ENCODE data around the gene C4orf50.

Gene C4orf50

DNA sequence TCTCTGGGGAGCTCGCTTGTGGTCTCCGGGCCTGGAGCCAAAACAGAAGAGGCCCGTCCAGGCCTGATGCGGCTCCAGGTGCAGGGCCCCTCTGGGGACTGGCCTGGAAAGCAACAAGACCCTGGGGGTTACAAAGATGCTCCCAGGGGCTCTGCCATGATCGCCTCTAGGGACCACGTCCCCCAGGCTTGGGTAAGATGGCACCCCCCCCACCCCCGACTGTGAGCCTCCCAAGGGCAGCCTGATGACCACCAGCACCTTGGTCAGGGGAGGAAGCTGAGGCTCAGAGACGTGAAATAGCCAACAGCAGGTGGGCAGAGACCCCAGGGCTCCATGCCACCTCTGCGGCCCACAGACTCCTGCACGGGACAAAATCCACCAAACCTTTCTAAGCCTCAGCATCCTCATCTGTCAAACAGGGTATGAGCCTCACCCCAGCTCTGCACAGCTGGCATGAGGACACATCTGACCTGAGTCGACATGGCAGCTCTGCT, 25.4 kb downstream of the C4orf50 start:
- no peak for DNase-seq (ENCODE audit: low read depth)

DNA sequence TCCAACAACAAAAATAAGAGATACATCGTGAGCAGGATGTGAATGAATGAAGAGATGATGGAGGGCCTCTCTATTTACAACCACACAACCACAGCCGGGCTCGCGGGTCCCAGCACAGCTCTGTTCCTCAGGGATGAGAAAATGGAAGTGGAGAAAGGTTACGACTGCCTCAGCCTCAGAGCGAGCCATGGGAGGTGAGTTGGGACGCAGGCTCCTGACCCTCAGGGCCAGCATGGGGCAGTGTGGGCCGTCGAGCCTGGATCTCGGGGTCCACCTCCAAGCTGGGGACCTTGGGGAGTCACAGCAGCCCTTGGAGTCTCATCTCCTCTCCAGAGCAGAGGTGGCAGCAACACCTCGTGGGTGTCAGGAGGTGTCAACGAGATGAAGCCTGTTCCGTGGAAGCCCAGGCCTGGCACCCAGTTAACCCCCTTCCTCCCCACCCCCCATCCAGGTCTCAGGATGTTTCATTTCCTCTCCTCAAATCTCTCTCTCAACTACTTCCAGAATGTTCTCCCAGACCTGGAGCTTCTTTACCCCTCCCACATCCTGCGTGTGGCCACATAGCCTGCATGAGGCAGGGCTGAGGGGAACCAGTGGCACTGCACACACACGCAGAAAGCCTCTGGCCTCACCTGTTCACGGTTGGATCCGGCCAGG, 25.9 kb downstream of the C4orf50 start:
- no peak for DNase-seq (ENCODE audit: low read depth)

DNA sequence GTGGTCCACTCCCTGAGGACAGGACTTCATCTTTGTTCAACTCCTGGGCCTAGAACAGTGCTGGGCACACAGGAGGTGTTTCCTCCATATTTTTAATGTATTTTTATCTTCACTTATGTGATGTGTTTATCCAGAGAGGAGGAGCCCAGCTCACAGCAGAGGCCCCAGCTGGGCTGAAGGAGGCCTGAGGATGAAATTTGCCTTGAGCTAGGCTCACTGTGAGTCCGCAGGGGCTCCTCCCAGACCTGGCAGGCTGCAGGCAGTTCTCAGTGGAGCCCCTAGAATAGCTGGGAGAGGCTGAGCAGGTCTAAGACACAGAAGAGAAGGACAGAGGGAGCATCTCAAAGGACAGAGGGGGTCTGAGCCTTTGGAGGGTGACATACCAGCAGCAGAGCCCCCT, 26.8 kb downstream of the C4orf50 start:
- no peak for DNase-seq (ENCODE audit: low read depth)

DNA sequence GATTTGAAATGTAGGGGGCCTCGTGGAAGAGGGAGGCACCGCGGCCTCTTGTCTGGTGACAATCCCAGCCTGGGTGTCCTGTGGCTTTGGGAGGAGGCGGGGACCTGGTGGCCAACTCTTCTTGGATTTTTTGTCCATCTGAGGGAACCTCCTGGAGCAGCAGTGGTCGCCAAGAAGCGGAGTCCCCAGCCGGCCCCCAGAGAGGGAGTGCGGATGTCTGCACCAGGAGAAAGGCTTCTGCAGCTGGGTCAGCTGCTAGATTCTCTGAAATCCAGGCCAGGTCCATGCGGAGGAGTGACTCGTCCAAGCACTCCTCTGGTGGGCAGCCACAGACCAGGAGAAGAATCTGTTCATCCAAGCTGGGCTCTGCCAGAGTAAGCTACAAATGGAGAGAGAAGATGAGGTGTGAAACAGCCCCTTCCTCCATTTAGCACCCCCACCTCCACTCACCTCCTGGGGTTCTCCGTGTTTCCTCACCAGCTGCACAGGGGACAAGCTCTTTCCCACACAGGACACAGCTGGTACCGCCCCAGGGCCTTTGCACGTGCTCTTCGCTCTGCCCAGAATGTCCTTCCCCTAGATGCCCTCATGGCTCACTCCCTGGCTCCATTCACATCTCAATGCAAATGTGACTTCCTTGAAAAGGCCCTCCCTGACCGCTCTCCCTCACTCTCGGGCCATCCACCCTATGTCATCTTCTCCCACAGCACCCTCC, 27.6 kb downstream of the C4orf50 start:
- DNase-seq (ENCODE audit: low read depth), result no peak

DNA sequence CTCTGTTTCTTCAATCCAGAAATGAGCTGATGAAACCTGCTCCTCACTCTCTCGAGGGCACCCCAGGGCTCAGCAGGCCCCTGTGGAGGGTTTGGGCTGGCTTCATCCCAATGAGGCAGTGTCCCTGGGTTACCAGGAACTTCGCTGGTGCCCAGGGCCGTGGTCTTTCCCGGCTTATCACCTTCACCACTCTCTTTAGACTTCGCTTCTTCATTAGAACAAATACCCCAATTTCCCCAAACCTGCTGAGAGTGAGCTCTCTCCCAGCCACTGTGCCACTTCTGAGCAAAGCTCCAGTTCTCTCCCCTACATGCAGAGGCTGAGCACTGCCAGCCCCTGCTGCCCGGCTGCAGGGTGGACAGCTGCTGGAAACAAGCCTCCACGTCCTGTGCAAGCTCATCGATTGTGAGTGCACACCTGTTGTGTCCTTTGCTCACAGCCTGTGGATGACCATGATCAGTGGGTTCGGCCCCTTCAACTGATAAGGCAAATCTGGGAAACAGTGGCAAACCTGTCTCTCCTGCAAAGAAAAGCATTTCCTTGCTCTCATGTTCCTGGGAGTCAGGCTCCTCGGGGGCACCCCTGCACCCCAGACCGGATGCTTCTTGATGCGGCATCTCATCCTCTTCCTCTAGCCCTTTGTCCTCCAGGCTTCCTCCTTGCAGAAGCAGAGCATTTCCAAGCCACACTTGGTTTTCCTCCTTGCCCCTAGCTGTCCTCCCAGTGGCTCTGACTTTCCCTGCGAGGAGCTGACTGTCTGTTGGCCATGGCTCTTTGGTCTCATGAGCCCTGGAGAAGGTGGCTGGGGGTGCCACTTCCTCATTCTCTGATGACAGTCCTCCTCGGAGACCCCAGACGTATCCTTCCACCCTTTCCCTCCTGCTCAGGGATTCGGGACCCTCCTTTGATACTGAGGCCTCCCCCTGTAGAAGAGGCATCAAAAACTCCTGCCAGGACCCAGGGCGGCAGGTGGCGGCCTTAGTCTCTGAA, 28.7 kb downstream of the C4orf50 start:
- no peak for DNase-seq (ENCODE audit: low read depth)

DNA sequence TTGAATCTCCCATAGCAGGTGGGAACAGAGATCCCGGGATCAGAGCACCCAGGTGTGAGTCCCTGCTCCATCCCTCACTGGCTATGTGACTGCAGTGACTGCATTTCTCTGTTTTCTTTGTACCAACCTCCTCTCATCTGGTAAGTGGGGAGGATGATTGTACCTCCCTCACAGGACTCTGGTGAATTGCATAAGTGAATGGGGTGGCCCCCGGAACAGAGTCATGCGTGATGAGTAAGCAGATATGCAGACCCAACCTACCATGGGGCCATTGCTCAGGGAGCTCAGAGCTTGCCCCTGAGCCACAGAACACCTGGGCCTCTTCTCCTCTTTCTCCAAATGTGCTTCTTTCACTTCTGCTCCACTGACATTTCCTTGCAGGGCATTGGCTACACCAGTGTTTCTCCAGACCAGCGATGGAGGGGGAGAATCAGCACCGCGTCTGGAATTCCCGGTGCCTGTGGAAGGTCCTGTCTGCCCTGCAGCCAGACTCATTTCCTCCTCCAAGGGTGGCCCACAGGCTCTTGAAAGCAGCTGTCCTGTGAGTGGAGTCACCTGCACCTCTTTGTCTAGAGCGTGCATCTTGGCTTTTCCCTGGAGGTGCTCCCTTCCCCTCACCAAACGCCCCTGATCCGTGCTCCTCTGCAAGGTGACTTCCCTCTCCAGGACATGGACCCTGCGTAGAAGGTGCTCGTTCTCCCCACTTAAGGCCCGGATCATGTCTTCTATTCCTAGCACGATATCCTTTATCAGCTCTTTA, 30.0 kb downstream of the C4orf50 start:
- no peak for DNase-seq (ENCODE audit: low read depth)

DNA sequence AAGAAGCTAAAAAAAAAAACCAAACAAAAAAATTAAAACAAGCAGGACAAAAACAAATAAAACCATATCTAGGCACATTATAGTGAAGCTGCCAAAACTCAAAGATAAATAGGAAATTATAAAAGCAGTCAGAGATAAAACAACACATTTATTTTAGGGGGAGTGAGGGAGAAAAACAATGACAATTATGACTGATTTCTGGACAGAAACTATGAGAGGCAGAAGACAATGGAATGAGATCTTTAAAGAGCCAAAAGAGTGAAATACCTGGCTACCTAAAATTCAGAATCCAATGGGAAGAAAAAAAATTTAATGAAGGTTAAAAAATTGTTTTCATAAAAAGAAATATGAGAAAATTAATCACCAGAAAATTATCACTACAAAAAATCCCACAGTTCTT, 33.4 kb downstream of the C4orf50 start:
- DNase-seq (ENCODE audit: low read depth), result no peak

DNA sequence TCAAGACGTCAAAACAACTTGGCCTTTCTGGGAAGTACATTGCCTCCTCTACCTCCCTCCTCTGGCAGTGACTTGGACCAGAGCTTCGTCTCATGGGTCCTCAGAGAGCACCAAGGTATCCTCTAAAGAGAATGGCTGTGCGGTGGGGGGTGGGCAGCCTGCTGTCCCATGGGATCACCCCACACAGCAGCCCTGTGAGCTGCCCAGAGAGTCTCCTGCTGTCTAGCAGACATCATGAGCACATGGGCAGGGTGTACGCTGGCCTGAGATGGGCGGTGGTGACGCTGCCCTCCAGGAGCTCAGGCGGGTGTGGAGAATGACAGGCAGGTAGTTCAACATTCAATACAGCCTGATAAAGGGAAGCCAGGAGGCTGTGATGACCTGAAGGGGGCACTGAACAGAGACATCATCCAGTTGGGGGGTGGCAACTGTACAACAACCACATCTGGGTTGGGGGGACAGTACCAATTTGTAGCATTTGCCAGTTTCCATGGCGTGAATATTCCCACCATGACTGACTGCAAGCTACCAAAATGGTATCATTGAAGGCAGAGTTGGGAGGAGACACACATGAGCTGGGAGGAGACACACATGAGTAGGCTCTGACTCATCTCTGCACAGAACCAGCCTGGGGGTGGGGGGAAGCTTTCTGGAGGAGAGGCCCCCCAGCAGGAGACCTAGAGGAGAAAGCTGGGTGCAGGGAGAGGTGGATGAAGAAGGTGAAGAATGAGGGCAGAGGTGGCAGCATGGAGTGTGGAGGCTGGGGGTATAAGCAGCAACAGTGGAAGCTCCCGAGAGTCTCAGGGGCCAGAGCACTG, 35.9 kb downstream of the C4orf50 start:
- no peak for DNase-seq (ENCODE audit: low read depth)

DNA sequence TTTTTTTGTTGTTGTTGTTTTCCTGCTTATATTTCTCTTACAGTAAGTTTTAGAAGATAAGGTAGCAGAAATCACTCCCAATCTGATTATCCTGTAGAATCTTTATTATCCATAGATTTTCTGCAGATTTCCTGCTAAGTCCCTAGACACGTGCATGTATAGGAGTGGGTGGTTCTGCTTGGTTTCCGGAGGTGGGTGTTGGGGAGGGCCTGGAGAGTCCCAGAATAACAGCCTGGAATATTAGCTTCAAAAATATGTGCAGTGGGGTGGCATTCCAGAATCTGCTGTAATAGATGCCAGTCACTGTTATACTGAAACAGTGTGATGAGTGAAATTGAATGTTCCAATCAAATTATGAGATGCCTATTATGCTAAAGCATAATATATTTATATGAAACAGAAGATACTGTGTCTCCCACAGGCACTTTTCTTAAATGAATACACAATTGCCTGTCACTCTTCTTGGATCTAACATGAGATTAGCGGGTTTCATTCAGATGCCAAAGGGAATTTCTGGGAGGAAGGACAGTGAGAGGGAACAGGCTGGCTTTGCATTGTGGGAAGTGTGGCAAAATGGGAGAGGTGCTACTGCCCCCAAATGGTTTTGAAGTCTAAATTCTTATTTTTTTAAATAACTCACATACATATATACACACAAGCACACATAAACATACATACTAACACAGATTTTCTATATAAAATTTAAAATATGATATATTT, 37.6 kb downstream of the C4orf50 start:
- no peak for DNase-seq (ENCODE audit: low read depth)

DNA sequence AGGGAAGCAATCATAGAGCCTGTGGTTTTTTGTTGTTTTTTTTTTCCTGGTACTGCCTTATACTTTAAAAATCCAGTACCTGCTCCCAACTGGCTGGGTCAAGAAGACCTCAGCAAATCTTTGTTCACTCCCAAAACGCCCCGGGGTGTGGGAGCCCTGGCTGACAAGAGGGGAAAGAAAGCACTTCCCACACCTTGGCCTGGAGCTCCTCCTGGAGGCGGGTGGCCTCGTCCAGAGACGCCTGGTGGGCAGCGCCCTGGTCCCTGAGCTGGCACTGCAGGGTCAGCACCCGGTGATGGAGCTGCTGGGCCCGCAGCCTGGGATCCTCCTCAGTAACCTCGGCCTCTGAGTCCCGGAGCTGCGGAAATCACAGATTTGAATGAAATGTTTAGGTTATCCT, 38.2 kb downstream of the C4orf50 start:
- DNase-seq (ENCODE audit: low read depth), result no peak

DNA sequence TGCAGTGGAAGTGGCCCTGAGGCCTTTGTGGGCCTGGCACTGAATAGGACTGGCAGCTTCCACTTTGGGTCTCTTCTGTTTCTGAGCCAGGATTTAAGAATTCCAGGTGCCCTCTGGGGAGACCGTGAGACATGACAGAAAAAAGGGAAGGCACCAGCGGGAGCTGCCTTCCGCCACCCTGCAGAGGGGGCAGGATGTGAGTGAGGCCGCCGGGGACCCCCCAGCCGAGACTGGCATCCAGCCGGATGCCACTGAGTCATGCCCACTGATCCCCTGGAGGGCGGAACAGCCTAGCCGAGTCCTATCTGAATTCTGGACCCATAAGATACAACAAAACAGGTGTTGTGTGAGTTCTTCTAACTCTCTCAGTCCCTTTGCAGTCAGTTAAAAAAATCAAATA, 41.3 kb downstream of the C4orf50 start:
- no peak for DNase-seq (ENCODE audit: low read depth)

DNA sequence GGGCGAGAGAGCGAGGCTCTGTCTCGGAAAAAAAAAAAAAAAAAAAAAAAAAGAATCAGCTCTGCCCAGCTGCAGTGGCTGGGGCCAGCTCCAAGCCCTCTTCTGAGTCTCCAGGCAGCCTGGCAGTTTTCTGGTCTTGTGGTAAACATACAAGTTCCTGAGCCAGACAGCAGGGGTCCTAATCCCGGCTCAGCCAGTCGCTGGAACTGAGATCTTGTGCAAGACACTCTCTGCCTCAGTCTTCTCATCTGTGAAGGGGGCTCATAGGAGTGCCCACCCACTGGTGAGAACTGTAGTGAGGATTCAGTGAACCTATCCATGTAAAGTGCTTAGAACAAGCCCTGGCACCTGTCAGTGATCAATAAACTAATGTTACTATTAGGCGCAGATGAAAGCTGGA, 41.8 kb downstream of the C4orf50 start:
- no peak for DNase-seq (ENCODE audit: low read depth)

DNA sequence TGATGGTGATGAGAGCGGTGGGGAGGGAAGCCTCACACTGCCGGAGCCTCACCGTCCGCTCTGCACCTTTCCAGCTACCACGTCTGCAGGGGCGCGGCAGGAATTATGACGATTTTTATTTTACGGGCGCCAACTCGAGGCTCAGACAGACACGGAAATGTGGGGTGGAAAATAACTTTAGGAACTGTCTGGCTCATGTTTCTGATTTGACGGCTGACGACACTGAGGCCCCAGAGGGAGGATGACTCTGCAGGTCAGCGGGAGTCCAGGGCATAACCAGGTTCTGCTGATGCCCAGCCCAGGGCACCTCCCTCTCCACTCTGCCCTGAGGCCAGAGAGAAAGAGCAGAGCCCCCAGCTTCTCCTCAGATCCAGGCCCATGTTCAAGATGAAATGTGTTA, 43.9 kb downstream of the C4orf50 start:
- DNase-seq (ENCODE audit: low read depth), result no peak

DNA sequence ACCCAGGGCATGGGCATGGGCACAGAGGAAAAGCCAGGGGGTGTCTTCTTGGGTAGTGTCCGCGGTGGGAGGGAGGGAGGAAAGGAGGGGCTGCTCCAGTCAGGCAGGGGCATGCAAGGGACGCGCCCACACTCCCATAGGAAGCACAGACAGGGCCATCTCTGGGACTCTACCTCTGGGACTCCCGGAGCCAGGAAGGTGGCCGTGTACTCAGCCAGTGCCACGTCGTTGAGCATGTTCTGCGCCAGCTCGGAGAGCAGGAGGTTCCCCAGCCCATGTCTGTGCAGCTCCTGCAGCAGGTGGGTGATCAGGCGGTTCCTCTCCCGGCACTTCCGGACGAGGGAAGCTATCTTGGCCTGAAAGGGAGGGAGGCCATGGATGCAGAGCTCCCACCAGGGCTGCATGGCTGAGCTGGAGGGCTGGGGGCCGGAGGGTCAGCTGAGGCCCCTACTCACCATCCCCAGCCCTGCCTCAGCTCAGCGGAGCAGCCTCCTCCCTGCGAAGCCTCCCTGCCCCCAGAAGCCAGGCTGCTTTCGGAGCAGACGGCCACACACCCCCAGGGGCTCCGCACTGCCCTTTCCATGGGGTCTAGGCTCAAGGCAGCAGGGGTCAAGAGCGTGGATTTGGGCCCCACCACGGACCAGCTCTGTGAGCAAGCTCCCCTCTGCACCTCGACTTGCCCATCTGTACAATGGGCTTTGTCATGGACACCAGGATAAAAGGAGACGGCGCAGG, 44.6 kb downstream of the C4orf50 start:
- DNase-seq (ENCODE audit: low read depth), result no peak

DNA sequence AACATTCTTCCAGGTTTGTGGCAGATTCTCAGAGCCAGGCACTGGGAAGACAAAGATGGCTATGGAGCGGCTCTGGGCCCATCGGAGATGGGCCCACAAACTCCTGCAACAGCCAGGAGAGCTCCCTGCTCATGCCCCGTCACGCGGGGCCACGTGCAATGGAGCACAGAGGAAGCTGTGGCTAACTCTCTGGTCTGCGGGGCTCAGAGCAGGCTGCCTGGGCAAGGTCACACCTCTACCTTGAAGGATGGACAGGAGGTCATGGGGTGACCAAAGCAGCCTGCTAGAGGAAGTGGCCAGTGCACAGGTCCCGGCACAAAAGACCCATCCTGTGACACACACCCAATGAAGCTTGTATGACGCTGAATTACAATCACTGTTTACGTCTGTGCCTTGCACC, 45.2 kb downstream of the C4orf50 start:
- no peak for DNase-seq (ENCODE audit: low read depth)

DNA sequence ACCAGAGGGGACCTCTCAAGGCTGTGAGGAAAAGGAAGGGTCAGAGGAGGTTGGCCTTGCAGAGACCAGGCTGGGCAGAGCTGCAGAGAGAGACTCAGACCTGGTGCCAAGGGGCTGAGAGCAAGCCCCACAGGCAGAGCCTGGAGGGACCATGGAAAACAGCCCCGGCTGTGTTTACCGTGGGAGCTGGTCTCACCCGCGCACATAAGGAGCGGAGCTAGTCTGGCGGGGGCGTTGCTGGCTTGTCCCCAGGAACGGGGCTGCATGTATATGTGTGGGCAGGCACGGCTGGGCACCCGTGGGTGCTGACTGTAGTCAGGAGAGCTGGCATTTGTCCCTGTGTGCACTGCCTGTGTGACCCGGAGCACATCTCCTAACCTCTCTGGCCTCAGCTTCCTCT, 45.7 kb downstream of the C4orf50 start:
- no peak for DNase-seq (ENCODE audit: low read depth)

DNA sequence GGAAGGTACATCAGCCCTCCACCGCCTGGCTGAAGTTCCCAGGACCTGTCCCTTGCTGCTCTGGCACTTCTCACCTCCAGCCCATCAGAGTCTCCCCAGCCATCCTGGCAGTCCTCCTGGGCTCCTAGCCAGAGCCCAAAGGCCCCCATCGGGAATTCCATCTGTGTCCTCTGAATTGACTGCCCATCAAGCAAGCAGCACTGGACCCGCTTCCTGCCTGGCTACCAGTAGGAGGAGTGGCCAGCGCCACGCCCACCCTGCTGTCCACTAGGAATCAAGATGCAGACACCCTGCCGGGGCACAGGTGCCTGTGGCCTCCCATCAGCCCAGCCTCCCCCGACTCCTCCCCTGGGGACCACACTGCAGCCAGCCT, 47.2 kb downstream of the C4orf50 start:
- no peak for DNase-seq (ENCODE audit: low read depth)

DNA sequence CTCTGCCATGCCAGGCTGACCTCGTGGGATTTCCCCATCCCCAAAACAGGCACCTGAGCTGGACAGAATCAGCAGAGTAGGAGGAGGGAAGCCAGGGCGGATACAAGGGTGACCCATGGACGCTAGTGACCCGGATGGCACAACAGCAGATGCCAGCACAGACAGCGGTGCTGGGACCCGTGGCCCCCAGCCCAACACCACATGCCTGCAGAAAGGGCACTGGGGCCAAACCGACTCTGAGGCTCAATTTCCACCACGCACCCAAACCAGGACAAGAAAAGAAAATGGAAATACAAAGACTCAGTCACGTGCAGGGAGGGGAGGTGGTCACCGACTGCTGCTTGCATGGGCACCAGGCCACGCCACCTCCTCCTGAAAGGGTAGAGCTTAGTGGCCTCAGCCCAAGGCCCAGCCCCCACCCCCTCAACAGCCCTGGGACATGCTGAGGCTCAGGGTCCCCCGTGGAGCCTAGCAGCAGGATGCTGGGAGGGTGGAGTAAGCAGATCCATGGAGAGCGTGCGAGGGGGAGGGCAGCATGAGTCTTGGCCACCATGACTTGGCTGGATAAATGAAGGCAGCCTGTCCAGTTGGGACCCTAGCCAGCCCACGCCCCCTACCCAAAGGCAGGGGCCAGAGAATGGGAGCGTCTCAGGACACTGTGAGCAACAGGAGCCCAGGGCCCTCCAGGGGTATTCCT, 47.7 kb downstream of the C4orf50 start:
- no peak for DNase-seq (ENCODE audit: low read depth)

DNA sequence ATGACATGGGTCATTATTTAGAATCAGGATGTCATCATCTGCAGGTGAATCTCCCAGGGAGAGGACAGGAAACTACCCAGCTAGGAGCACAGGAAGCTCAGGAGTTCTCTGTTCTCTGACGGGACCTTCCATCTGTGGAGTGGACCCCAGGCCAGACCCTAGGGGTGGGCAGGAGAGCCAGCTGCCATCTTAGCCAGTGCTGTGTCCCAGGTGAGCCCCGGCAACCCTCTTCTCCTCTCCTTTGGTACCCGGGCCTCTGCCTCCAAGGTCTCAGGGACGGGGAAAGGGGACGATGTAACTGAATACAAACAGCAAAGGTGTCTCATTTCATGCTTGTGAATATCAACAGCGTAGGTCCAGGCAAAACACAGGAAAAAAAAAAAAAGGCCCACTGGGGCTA, 48.5 kb downstream of the C4orf50 start:
- DNase-seq (ENCODE audit: low read depth), result no peak

Measured in stimulated activated CD8-positive, alpha-beta memory T cell treated with anti-CD3 and anti-CD28 coated beads, Interleukin-12 subunit alpha, Interleukin-12 subunit beta, amount 100 ng/mL, for 1 hour (primary cell).